ENCODE data around the gene YWHAB.

- no peak for TF ChIP-seq CTCF (IDR thresholded peaks at IDR 0.05; ENCODE audit: low read length)
- no peak for TF ChIP-seq EZH2 (IDR thresholded peaks at IDR 0.05; ENCODE audit: borderline replicate concordance, low read length)
Observed at GRCh38 chr20:44952731-44953130, 67.2 kb downstream of the YWHAB start.

Measured in OCI-LY1 (cell line).